Measurements from ENCODE around the gene TMEM140.

Gene TMEM140

DNA sequence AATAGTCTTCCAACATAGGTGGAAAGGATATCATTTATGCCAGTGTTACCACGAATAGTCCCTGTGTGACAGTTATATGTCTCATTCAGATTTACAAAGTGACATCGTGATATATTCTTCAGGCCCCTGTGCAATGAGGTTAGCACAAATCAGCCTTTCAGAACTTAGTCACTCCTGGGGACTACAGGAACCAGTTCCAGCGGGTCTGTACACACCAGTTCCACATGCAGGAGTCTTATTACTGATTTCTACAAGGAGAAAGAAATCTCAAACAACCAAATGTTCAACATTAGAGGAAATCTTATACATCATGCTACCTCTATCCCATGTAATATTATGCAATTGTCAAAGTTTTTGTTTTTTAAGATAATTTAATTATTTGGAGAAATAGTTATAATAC, 67.8 kb downstream of the TMEM140 start:
- Histone ChIP-seq H3K27me3 (ENCODE audit: control insufficient read depth, insufficient read depth, low read length) (no peaks in the 10 kb centered on the region), H3K9ac (ENCODE audit: low read length) (no peak overlapping the region), H3K4me1 (ENCODE audit: control insufficient read depth, insufficient read depth, low read length) (peaks cover 4% of the 10 kb centered on the region), H3K36me3 (ENCODE audit: control insufficient read depth, insufficient read depth, low read length) (no peaks in the 10 kb centered on the region), H3K4me3 (ENCODE audit: low read length) (no peak overlapping the region), H3K9me3 (ENCODE audit: control insufficient read depth, low read length) (no peaks in the 10 kb centered on the region)

All from mucosa of stomach (tissue), 1 donor.